BE2C (cell line): ENCODE data around the gene IL17C.

Experiments used
- DNase-seq: peaks from one replicate; pipeline ENCODE4 v3.0.0-alpha.2; 2020
- H3K27me3 ChIP-seq: fragments of 250-450 bp; sonication (Bioruptor Pico); 2 replicates; pipeline ENCODE4 v1.5.1; 2020; ENCODE audit warnings: mild to moderate bottlenecking
- H3K36me3 ChIP-seq: fragments of 250-450 bp; sonication (Bioruptor Pico); 2 replicates; pipeline ENCODE4 v1.5.1; 2020; ENCODE audit warnings: mild to moderate bottlenecking
- H3K4me1 ChIP-seq: fragments of 250-450 bp; sonication (Bioruptor Pico); 2 replicates; pipeline ENCODE4 v1.5.1; 2020
- H3K4me3 ChIP-seq: 2 replicates; pipeline ENCODE4 v1.5.1; 2011; ENCODE audit warnings: low read depth, low read length
- H3K9me3 ChIP-seq: fragments of 250-450 bp; sonication (Bioruptor Pico); 2 replicates; pipeline ENCODE4 v1.5.1; 2020
- CTCF ChIP-seq: IDR thresholded peaks from 2 replicates; pipeline ENCODE4 v1.5.1; 2012; ENCODE audit warnings: mild to moderate bottlenecking, low read depth, low read length

The IL17C gene

GRCh38 chr16:88623858-88624257 lies 14.5 kb upstream of the IL17C start:
- Histone ChIP-seq H3K36me3 (peaks cover 64% of the 10 kb centered on the region), H3K4me3 (no peak overlapping the region), H3K27me3 (no peaks in the 10 kb centered on the region), H3K4me1 (no peaks in the 10 kb centered on the region), H3K9me3 (no peaks in the 10 kb centered on the region)
- no peak for TF ChIP-seq CTCF
- no peak for DNase-seq

- H3K4me1 ChIP-seq: no peaks in the 10 kb centered on the region
- H3K4me3 ChIP-seq: no peak overlapping the region
- no peak for DNase-seq
- TF ChIP-seq CTCF: no peak
- peaks cover 64% of the 10 kb centered on the region for H3K36me3 ChIP-seq
- H3K9me3 ChIP-seq: no peaks in the 10 kb centered on the region
- no peaks in the 10 kb centered on the region for H3K27me3 ChIP-seq
These were observed 13.9 kb upstream of the IL17C start for GRCh38 chr16:88624481-88624880.

- peaks cover 64% of the 10 kb centered on the region for H3K36me3 ChIP-seq
- no peaks in the 10 kb centered on the region for H3K27me3 ChIP-seq
- no peak for DNase-seq
- TF ChIP-seq CTCF: no peak
- H3K4me3 ChIP-seq: no peak overlapping the region
- H3K4me1 ChIP-seq: no peaks in the 10 kb centered on the region
- no peaks in the 10 kb centered on the region for H3K9me3 ChIP-seq
These were observed 13.3 kb upstream of the IL17C start for GRCh38 chr16:88624977-88625576.

- Histone ChIP-seq H3K4me1 (no peaks in the 10 kb centered on the region), H3K27me3 (no peaks in the 10 kb centered on the region), H3K4me3 (no peak overlapping the region), H3K36me3 (peaks cover 70% of the 10 kb centered on the region), H3K9me3 (no peaks in the 10 kb centered on the region)
- DNase-seq: no peak
- no peak for TF ChIP-seq CTCF
These were observed 11.7 kb upstream of the IL17C start for GRCh38 chr16:88626646-88627045.

- no peaks in the 10 kb centered on the region for H3K27me3 ChIP-seq
- no peak overlapping the region for H3K4me3 ChIP-seq
- H3K4me1 ChIP-seq: no peaks in the 10 kb centered on the region
- TF ChIP-seq CTCF: no peak
- peaks cover 59% of the 10 kb centered on the region for H3K36me3 ChIP-seq
- no peak for DNase-seq
- H3K9me3 ChIP-seq: no peaks in the 10 kb centered on the region
These were observed 10.6 kb upstream of the IL17C start for GRCh38 chr16:88627531-88628411.

GRCh38 chr16:88628512-88628974 lies 9.8 kb upstream of the IL17C start:
- Histone ChIP-seq H3K36me3 (peaks cover 55% of the 10 kb centered on the region), H3K4me3 (no peak overlapping the region), H3K9me3 (no peaks in the 10 kb centered on the region), H3K27me3 (no peaks in the 10 kb centered on the region), H3K4me1 (no peaks in the 10 kb centered on the region)
- peak; percentile 79 for TF ChIP-seq CTCF
- peak; percentile 77 for DNase-seq
